Measurements from ENCODE around the gene IL22.

GRCh38 chr12:68203460-68203875 is 49.9 kb downstream of the IL22 start:
- TF ChIP-seq, protein P1, sequence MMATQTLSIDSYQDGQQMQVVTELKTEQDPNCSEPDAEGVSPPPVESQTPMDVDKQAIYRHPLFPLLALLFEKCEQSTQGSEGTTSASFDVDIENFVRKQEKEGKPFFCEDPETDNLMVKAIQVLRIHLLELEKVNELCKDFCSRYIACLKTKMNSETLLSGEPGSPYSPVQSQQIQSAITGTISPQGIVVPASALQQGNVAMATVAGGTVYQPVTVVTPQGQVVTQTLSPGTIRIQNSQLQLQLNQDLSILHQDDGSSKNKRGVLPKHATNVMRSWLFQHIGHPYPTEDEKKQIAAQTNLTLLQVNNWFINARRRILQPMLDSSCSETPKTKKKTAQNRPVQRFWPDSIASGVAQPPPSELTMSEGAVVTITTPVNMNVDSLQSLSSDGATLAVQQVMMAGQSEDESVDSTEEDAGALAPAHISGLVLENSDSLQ (IDR thresholded peaks at IDR 0.05): no peak
- no peak for TF ChIP-seq CTBP1 (IDR thresholded peaks at IDR 0.05; ENCODE audit: borderline replicate concordance)
- TF ChIP-seq L3MBTL2 (conservative IDR thresholded peaks at IDR 0.05): no peak
- no peak for TF ChIP-seq FOXK2 (IDR thresholded peaks at IDR 0.05)
- TF ChIP-seq SP1 (IDR thresholded peaks at IDR 0.05): no peak
- no peak for TF ChIP-seq SUZ12 (IDR thresholded peaks at IDR 0.05)
- no peak for TF ChIP-seq ZNF384 (IDR thresholded peaks at IDR 0.05)
- no peak for TF ChIP-seq LEF1 (IDR thresholded peaks at IDR 0.05; ENCODE audit: borderline replicate concordance)
- no peak for TF ChIP-seq BHLHE40 (IDR thresholded peaks at IDR 0.05; ENCODE audit: borderline replicate concordance)

Data from HEK293T (cell line).